Central memory CD8-positive, alpha-beta T cell (primary cell): ENCODE measurements around the gene EEPD1.

Experiments
- ATAC-seq: fragments of 150-1000 bp; cut with Tn5 transposase; replicated peaks from 2 replicates; pipeline ENCODE4 v1.10.0; 2022; ENCODE audit warnings: mild to moderate bottlenecking, moderate FRiP score, moderate number of reproducible peaks; ENCODE audit not compliant: poor library complexity, severe bottlenecking; ENCODE audit errors: extremely low read depth
- DNase-seq, 2 donors: peaks; one replicate each; pipeline ENCODE4 v3.0.0; 2021; ENCODE audit warnings: low spot score in 2 of 2
- H3K27ac Mint-ChIP-seq: one replicate; pipeline ENCODE4 v1.8.0; 2022; ENCODE audit warnings: low read depth, mild to moderate bottlenecking, moderate library complexity, mixed read lengths
- H3K27me3 Mint-ChIP-seq: one replicate; pipeline ENCODE4 v1.8.0; 2022; ENCODE audit warnings: mixed read lengths
- H3K36me3 Mint-ChIP-seq: one replicate; pipeline ENCODE4 v1.8.0; 2022; ENCODE audit warnings: mild to moderate bottlenecking, moderate library complexity, mixed read lengths; ENCODE audit not compliant: insufficient read depth
- H3K4me1 Mint-ChIP-seq: one replicate; pipeline ENCODE4 v1.8.0; 2022; ENCODE audit warnings: mixed read lengths
- H3K4me3 Mint-ChIP-seq: one replicate; pipeline ENCODE4 v1.8.0; 2022; ENCODE audit warnings: mild to moderate bottlenecking, moderate library complexity, mixed read lengths
- H3K9me3 Mint-ChIP-seq: one replicate; pipeline ENCODE4 v1.8.0; 2022; ENCODE audit warnings: mixed read lengths

Gene EEPD1

DNA sequence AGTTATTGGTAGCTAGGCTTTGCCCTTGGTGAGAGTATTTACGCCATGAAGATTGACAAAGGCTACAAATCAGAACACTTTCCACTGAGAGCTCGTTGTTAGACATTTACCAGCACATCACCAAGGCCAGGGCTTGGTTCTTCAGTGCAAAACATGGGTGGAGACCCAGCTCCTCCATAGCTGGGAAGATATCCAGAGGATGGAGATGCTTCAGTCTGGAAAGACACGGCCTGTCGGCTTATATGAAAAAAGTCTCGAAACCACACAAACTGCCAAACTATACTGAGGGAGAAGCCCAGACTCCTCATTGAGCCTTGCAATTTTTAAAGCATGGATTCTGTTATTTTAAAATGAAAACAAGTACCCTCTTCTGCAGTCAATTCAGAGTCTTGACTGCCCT is 153.2 kb downstream of the EEPD1 start:
- H3K4me3 Mint-ChIP-seq, result no peak overlapping the region
- no peaks in the 10 kb centered on the region for H3K27me3 Mint-ChIP-seq
- H3K36me3 Mint-ChIP-seq, result no peaks in the 10 kb centered on the region
- no peaks in the 10 kb centered on the region for H3K4me1 Mint-ChIP-seq
- ATAC-seq (no peak), DNase-seq (no peak)
- H3K9me3 Mint-ChIP-seq, result no peaks in the 10 kb centered on the region
- no peak overlapping the region for H3K27ac Mint-ChIP-seq

DNA sequence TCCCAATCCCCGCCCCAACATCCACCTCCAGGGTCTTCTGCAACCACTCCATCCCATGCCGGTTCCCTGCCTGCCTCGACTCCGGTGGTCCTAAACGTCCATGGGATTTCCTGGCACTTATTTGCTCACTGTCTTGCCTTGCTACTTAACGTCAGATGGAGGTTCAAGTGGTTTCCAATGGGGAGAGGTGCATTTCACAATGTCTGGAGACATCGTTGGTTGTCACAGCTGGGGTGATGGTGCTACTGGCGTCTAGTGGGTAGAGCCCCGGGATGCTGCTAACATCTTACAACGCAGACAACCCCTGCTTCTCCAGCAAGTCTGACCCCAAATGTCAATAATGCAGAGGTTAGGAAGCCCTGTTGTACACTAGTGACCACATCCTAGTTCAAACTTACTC is 153.7 kb downstream of the EEPD1 start:
- no peak overlapping the region for H3K27ac Mint-ChIP-seq
- no peaks in the 10 kb centered on the region for H3K9me3 Mint-ChIP-seq

DNA sequence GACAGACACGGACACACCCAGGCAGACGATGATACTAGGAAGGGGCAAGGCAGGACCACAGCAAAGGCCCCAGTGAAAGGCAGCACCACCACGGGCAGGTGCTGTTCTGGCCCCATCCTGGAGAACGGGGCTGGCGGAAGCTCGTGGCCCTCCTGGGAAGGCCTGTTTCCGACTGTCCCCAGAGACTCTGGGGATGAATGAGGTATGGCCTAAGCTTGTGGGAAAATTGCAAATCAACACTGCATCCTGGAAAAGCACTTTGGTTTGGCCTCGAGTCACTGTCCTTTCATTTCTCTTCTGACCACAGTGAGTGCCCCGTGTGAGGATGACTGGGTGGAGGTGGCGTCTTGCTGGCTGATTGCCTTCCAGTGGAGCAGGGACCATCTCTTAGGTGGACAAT is 155.0 kb downstream of the EEPD1 start:
- Mint-ChIP-seq H3K27ac (no peak overlapping the region), H3K9me3 (no peaks in the 10 kb centered on the region), H3K4me1 (peaks cover 9% of the 10 kb centered on the region), H3K36me3 (no peaks in the 10 kb centered on the region), H3K4me3 (no peak overlapping the region), H3K27me3 (peaks cover 9% of the 10 kb centered on the region)
- DNase-seq (no peak), ATAC-seq (no peak)

More for the DNA sequence above, 153.7 kb downstream of the EEPD1 start:
- no peaks in the 10 kb centered on the region for H3K36me3 Mint-ChIP-seq
- ATAC-seq (no peak), DNase-seq (no peak)
- H3K4me1 Mint-ChIP-seq, result no peaks in the 10 kb centered on the region
- no peaks in the 10 kb centered on the region for H3K27me3 Mint-ChIP-seq
- no peak overlapping the region for H3K4me3 Mint-ChIP-seq

DNA sequence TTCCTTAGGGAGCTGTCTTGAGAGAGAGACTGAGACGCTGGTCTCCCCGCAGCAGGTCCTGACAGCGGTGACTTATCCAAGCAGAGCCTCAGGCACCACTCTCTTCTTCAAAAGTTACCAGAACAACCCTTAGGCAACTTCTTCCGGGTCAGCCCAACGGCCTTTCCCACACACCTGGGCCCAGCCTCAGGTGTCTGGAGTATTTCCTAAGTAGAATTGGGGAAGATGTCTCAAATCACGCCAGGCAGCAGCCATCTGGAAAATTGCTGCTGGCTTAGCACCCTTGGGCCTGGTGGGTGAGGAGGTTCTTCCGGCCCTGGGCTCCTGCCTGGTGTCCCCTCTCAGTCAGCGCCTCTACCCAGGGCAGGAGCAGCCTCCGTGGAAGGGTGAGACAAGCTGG is 156.2 kb downstream of the EEPD1 start:
- no peak for ATAC-seq
- Mint-ChIP-seq H3K36me3 (no peaks in the 10 kb centered on the region), H3K27ac (no peak overlapping the region), H3K4me1 (peaks cover 9% of the 10 kb centered on the region), H3K27me3 (peaks cover 14% of the 10 kb centered on the region), H3K9me3 (no peaks in the 10 kb centered on the region), H3K4me3 (no peak overlapping the region)
- no peak for DNase-seq

- Mint-ChIP-seq H3K27me3 (peaks cover 14% of the 10 kb centered on the region), H3K27ac (no peak overlapping the region), H3K4me3 (no peak overlapping the region), H3K9me3 (no peaks in the 10 kb centered on the region), H3K4me1 (peaks cover 9% of the 10 kb centered on the region), H3K36me3 (no peaks in the 10 kb centered on the region)
- DNase-seq, result no peak
- no peak for ATAC-seq
These were observed 156.7 kb downstream of the EEPD1 start for GRCh38 chr7:36309716-36310115.

- no peak for DNase-seq
- H3K27ac Mint-ChIP-seq, result no peak overlapping the region
These were observed 157.8 kb downstream of the EEPD1 start for GRCh38 chr7:36310897-36311296.

GRCh38 chr7:36311539-36311938 is 158.5 kb downstream of the EEPD1 start:
- no peaks in the 10 kb centered on the region for H3K36me3 Mint-ChIP-seq
- H3K4me1 Mint-ChIP-seq, result peaks cover 9% of the 10 kb centered on the region
- no peak overlapping the region for H3K27ac Mint-ChIP-seq
- no peak overlapping the region for H3K4me3 Mint-ChIP-seq
- H3K9me3 Mint-ChIP-seq, result no peaks in the 10 kb centered on the region
- peaks cover 14% of the 10 kb centered on the region for H3K27me3 Mint-ChIP-seq
- no peak for ATAC-seq
- DNase-seq, result no peak

More at GRCh38 chr7:36310897-36311296, 157.8 kb downstream of the EEPD1 start:
- Mint-ChIP-seq H3K9me3 (no peaks in the 10 kb centered on the region), H3K4me1 (peaks cover 9% of the 10 kb centered on the region), H3K36me3 (no peaks in the 10 kb centered on the region), H3K4me3 (no peak overlapping the region), H3K27me3 (peaks cover 14% of the 10 kb centered on the region)
- ATAC-seq, result no peak

DNA sequence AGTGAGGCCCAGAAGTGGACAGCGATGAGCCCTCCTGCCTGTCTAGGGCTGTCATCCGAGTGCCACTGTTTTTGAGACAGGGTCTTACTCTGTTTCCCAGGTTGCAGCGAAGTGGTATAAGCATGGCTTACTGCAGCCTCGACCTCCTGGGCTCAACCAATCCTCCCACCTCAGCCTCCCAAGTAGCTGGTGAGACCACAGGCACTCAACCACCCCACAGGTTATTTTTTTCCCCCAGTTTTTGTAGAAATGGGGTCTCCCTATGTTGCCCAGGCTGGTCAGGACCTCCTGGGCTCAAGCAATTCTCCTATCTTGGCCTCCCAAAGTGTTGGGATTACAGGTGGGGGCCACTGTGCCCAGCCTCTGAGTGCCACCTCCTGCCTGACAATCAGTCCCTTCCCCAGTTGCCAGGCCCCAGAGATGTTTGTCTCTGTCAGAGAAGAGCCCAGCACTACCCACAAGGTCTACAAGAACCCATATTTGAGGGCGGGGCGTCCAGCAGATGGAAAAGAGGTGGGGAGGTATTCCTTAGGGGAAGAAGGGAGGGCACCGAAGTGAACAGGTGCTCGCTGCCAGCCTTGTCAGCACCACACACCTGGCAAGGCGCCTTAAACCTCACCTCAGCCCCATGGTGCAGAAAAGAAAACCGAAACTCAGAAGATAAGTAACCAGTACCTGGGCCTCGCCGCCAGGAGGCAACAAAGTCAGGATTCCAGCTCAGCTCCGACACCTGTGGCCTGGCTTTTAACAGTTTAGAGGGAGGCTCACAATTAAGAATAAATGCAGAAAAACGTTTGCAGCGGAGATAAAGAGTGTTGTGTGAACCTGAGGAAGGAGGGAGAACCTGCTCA is 159.2 kb downstream of the EEPD1 start:
- H3K27me3 Mint-ChIP-seq, result peaks cover 14% of the 10 kb centered on the region
- no peak overlapping the region for H3K27ac Mint-ChIP-seq
- no peaks in the 10 kb centered on the region for H3K9me3 Mint-ChIP-seq
- no peaks in the 10 kb centered on the region for H3K36me3 Mint-ChIP-seq
- ATAC-seq, result peak; percentile 77
- peaks cover 9% of the 10 kb centered on the region for H3K4me1 Mint-ChIP-seq
- DNase-seq, result no peak
- no peak overlapping the region for H3K4me3 Mint-ChIP-seq

DNA sequence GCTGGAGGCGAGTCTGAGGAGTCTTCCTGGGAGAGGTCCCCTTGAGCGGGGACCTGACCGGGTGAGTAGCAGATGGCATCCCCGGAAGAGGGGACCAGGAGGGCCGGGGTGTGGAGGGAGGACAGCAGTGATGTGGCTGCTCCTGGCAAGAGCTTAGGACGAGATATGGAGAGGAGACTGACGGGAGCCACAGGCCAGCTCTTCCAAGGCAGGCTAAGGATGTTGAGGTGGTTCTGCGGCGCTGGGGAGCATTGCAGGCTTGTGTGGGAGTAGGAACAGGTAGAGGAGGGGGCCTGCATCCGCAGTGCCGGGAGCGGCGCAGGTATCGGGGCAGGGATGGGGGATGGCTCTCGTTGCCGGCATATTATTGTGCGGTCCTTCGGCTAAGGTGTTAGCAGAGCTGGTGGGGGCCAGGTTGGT is 159.9 kb downstream of the EEPD1 start:
- Mint-ChIP-seq H3K4me3 (no peak overlapping the region), H3K36me3 (no peaks in the 10 kb centered on the region), H3K9me3 (no peaks in the 10 kb centered on the region), H3K27me3 (peaks cover 14% of the 10 kb centered on the region), H3K27ac (no peak overlapping the region), H3K4me1 (peaks cover 9% of the 10 kb centered on the region)
- no peak for DNase-seq
- ATAC-seq, result no peak

DNA sequence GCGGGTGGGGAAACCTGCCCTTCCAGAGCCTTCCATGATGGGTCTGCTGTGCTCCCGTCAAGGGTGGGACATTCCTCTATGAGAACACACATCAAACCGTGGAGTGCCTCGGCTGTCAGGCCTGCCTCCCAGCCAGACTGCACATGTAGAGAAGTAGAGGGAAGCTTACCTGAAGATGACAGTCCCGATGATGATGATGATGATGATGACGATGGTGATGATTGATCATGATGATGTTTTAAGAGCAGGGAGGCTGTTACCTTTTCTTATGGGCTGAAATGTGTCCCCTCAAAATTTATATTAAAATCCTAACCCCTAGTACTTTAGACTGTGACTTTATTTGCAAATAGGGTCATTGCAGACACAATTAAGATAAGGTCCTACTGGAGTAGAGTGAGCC is 160.6 kb downstream of the EEPD1 start:
- Mint-ChIP-seq H3K9me3 (no peaks in the 10 kb centered on the region), H3K27me3 (peaks cover 14% of the 10 kb centered on the region), H3K4me1 (peaks cover 9% of the 10 kb centered on the region), H3K36me3 (no peaks in the 10 kb centered on the region), H3K4me3 (no peak overlapping the region), H3K27ac (no peak overlapping the region)
- ATAC-seq (no peak), DNase-seq (no peak)

- ATAC-seq (no peak), DNase-seq (no peak)
- Mint-ChIP-seq H3K9me3 (no peaks in the 10 kb centered on the region), H3K4me1 (peaks cover 9% of the 10 kb centered on the region), H3K4me3 (no peak overlapping the region), H3K27ac (no peak overlapping the region), H3K36me3 (no peaks in the 10 kb centered on the region), H3K27me3 (peaks cover 14% of the 10 kb centered on the region)
These were observed 161.4 kb downstream of the EEPD1 start for GRCh38 chr7:36314491-36314890.

DNA sequence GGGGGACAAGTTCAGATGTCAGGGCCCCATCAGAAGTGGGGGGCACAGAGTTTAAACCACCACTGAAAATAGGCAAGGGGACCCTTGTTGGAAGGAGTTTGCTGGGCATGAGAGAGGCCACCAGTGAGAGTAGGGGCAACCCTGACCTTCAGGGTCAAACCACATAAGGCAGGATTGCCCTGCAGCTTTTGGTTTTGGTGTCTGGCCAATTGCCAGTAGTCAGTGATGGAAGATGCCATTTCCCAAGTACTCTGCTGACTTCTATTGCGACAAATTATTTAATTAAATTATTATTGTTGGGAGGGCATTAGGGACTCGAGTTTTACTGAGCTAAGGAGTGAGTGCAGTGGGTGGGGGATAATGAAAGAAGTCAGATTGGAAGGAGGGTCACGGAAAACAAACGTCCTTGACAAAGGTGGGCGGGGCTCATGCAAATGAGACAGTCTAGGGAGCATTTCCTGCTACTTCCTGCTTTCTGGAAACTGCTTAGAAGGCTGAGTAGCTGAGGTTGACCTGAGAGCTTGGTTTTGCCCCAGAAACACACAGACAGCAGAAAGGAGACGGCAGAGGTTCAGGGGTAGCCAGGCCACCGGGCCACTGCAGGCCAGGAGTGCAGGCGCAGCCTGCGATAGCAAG is 162.4 kb downstream of the EEPD1 start:
- Mint-ChIP-seq H3K4me1 (peaks cover 9% of the 10 kb centered on the region), H3K4me3 (no peak overlapping the region), H3K9me3 (no peaks in the 10 kb centered on the region), H3K27ac (no peak overlapping the region), H3K36me3 (no peaks in the 10 kb centered on the region), H3K27me3 (peaks cover 19% of the 10 kb centered on the region)
- ATAC-seq, result no peak
- no peak for DNase-seq

DNA sequence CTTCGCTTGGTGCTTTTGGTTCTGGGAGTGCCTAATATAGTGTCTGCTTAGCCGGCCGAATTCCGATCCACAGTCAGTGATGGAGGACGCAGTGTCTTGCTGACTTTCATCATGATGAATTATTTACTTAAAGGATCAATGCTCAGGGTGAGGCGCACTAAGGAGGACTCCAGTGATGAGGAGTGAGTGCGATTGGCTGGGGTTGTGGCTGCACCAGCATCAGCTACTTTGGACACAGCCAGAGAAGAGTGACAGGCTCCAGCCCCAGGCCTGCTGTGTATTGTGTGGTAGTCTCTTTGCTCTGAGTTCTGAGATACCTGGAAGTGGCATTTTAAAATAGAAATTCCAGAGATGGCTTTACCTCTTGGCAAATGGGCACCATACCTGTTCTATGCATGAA is 163.3 kb downstream of the EEPD1 start:
- H3K9me3 Mint-ChIP-seq, result no peaks in the 10 kb centered on the region

More for the DNA sequence above, 163.3 kb downstream of the EEPD1 start:
- H3K4me3 Mint-ChIP-seq, result no peak overlapping the region
- DNase-seq, result no peak
- no peak overlapping the region for H3K27ac Mint-ChIP-seq
- no peaks in the 10 kb centered on the region for H3K36me3 Mint-ChIP-seq
- peaks cover 9% of the 10 kb centered on the region for H3K4me1 Mint-ChIP-seq
- no peak for ATAC-seq
- peaks cover 25% of the 10 kb centered on the region for H3K27me3 Mint-ChIP-seq
